Liver (tissue), 9 donors: ENCODE data around the gene ACTRT2. TPM values are rescaled to one million over a fixed set of nuclear protein-coding genes. Genes with fewer than 3 reads are reported as not detected.

Experiments used
- DNase-seq: peaks from one replicate; pipeline ENCODE4 v3.0.0-alpha.2; 2017; ENCODE audit warnings: low spot score
- H3K27ac ChIP-seq, 2 donors: one replicate each; pipeline ENCODE4 v1.7.0; 2013; ENCODE audit warnings: inconsistent platforms in 2 of 2, low read length in 2 of 2, control low read depth in 1 of 2, low read depth in 1 of 2, mild to moderate bottlenecking in 1 of 2
- H3K27me3 ChIP-seq, 4 donors: one replicate each; pipeline versions ENCODE4 v1.6.1 to v1.7.0; 2013; ENCODE audit warnings: low read length in 3 of 4, inconsistent platforms in 1 of 4, mild to moderate bottlenecking in 1 of 4, moderate library complexity in 1 of 4; ENCODE audit not compliant: control insufficient read depth in 4 of 4, insufficient read depth in 4 of 4
- H3K36me3 ChIP-seq, 4 donors: one replicate each; pipeline versions ENCODE4 v1.6.1 to v1.7.0; 2013; ENCODE audit warnings: low read length in 3 of 4, mild to moderate bottlenecking in 3 of 4, low read depth in 1 of 4, moderate library complexity in 1 of 4; ENCODE audit not compliant: control insufficient read depth in 4 of 4, insufficient read depth in 3 of 4
- H3K4me1 ChIP-seq, 4 donors: one replicate each; pipeline versions ENCODE4 v1.6.1 to v1.7.0; 2013; ENCODE audit warnings: low read length in 3 of 4, mild to moderate bottlenecking in 3 of 4, moderate library complexity in 1 of 4; ENCODE audit not compliant: control insufficient read depth in 4 of 4, insufficient read depth in 4 of 4
- H3K4me3 ChIP-seq, 3 donors: one replicate each; pipeline versions ENCODE4 v1.6.1 to v1.7.0; 2013; ENCODE audit warnings: low read length in 3 of 3, control low read depth in 1 of 3, low read depth in 1 of 3, mild to moderate bottlenecking in 1 of 3
- H3K9ac ChIP-seq, 2 donors: one replicate each; pipeline ENCODE4 v1.7.0; 2013; ENCODE audit warnings: low read length in 2 of 2, mild to moderate bottlenecking in 2 of 2, moderate library complexity in 2 of 2, control low read depth in 1 of 2, low read depth in 1 of 2
- H3K9me3 ChIP-seq, 4 donors: one replicate each; pipeline versions ENCODE4 v1.6.1 to v1.7.0; 2013; ENCODE audit warnings: low read length in 3 of 4; ENCODE audit not compliant: control insufficient read depth in 4 of 4
- EGR1 ChIP-seq, 2 donors: IDR thresholded peaks; 2 replicates each; pipeline ENCODE4 v1.6.1; 2016 to 2018; ENCODE audit warnings: antibody characterized with exemption in 2 of 2, low read depth in 2 of 2
- FOXA1 ChIP-seq: IDR thresholded peaks from 2 replicates; pipeline ENCODE4 v1.6.1; 2016; ENCODE audit warnings: antibody characterized with exemption
- FOXA2 ChIP-seq: IDR thresholded peaks from 2 replicates; pipeline ENCODE4 v1.6.1; 2016; ENCODE audit warnings: antibody characterized with exemption
- GABPA ChIP-seq, 2 donors: IDR thresholded peaks in 1 of 2; conservative IDR thresholded peaks in 1 of 2; 2 replicates each; pipeline ENCODE4 v1.6.1; 2016; ENCODE audit warnings: antibody characterized with exemption in 2 of 2, mild to moderate bottlenecking in 1 of 2, moderate library complexity in 1 of 2
- HNF4A ChIP-seq, 2 donors: conservative IDR thresholded peaks; 2 replicates each; pipeline ENCODE4 v1.6.1; 2016; ENCODE audit warnings: antibody characterized with exemption in 2 of 2, mild to moderate bottlenecking in 2 of 2
- HNF4G ChIP-seq: IDR thresholded peaks from 2 replicates; pipeline ENCODE4 v1.6.1; 2016; ENCODE audit warnings: antibody characterized with exemption
- JUND ChIP-seq, 2 donors: IDR thresholded peaks; 2 replicates each; pipeline ENCODE4 v1.6.1; 2016; ENCODE audit warnings: antibody characterized with exemption in 2 of 2
- RXRA ChIP-seq, 2 donors: IDR thresholded peaks; 2 replicates each; pipeline ENCODE4 v1.6.1; 2017 to 2018; ENCODE audit warnings: antibody characterized with exemption in 2 of 2, mild to moderate bottlenecking in 1 of 2
- SP1 ChIP-seq: IDR thresholded peaks from 2 replicates; pipeline ENCODE4 v1.6.1; 2018; ENCODE audit warnings: antibody characterized with exemption, mild to moderate bottlenecking
- TAF1 ChIP-seq: conservative IDR thresholded peaks from 2 replicates; pipeline ENCODE4 v1.6.1; 2016; ENCODE audit warnings: antibody characterized with exemption, mild to moderate bottlenecking
- YY1 ChIP-seq: IDR thresholded peaks from 2 replicates; pipeline ENCODE4 v1.6.1; 2016; ENCODE audit warnings: antibody characterized with exemption, mild to moderate bottlenecking
- WGBS: extraction: QIAGEN DNeasy Blood & Tissue Kit; methylation state at CpG from one replicate; pipeline ENCODE4 v1.1.7; 2013; 5-methylcytosine and 5-hydroxymethylcytosine counted together
- polyA plus RNA-seq, 2 donors: library from polyadenylated mRNA; stranded (reverse) in 1 of 2; unstranded in 1 of 2; fragments of 200-250 nt in 1 of 2; fragments of >200 nt in 1 of 2; fragmentation: Nextera tagmentation in 1 of 2; extraction: Ambion mirVana in 1 of 2; gene quantifications; one replicate each; pipeline versions ENCODE4 v1.2.1 to v1.2.3, GENCODE V29; 2013 to 2015
- total RNA-seq, 2 donors: library from RNA; depleted of rRNA; stranded (reverse); fragments of >200 nt; gene quantifications; one replicate each; pipeline ENCODE4 v1.2.3, GENCODE V29; 2014
- TF ChIP-seq, protein P1 (sequence below): IDR thresholded peaks from 2 replicates; pipeline ENCODE4 v1.6.1; 2016; ENCODE audit warnings: antibody characterized with exemption, mild to moderate bottlenecking
- TF ChIP-seq, protein P2 (sequence below): IDR thresholded peaks from 2 replicates; pipeline ENCODE4 v1.6.1; 2016; ENCODE audit warnings: antibody characterized with exemption
- TF ChIP-seq, protein P3 (sequence below): IDR thresholded peaks from 2 replicates; pipeline ENCODE4 v1.6.1; 2016; ENCODE audit warnings: antibody characterized with exemption
- TF ChIP-seq, protein P4 (sequence below): IDR thresholded peaks from 2 replicates; pipeline ENCODE4 v1.6.1; 2016; ENCODE audit warnings: antibody characterized with exemption
- donor health status: healthy.
- donor health status: healthy.
- donor health status: healthy.
- donor health status: healthy.
- donor health status: healthy.

ACTRT2 gene
- total and polyA plus RNA-seq, 4 donors = not detected

DNA sequence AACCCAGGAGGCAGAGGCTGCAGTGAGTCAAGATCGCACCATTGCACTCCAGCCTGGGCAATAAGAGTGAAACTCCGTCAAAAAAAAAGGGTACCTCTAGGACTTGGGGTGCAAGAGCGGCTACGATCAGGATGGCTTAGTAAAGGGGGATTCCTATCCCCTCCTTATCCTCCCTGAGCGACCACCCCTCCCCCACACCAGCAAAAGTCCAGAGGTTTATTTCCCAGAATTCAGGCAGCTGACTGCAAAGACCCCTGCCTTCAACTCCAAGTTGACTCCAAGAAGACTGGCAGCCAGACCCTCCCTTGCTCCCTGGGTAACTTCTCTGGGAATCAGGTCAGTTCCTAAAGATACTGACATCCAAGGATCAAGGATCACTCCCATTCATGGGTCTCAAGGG is 35.4 kb downstream of the ACTRT2 start:
- H3K27me3 ChIP-seq = peaks cover 0 to 4% (median 2%) of the 10 kb centered on the region in 4 donors
- no peaks in the 10 kb centered on the region for H3K36me3 ChIP-seq
- H3K4me3 ChIP-seq = no peak overlapping the region
- no peak for TF ChIP-seq EGR1 (IDR thresholded peaks at IDR 0.05; ENCODE audit: low read depth in 2 of 2)
- TF ChIP-seq, protein P1, sequence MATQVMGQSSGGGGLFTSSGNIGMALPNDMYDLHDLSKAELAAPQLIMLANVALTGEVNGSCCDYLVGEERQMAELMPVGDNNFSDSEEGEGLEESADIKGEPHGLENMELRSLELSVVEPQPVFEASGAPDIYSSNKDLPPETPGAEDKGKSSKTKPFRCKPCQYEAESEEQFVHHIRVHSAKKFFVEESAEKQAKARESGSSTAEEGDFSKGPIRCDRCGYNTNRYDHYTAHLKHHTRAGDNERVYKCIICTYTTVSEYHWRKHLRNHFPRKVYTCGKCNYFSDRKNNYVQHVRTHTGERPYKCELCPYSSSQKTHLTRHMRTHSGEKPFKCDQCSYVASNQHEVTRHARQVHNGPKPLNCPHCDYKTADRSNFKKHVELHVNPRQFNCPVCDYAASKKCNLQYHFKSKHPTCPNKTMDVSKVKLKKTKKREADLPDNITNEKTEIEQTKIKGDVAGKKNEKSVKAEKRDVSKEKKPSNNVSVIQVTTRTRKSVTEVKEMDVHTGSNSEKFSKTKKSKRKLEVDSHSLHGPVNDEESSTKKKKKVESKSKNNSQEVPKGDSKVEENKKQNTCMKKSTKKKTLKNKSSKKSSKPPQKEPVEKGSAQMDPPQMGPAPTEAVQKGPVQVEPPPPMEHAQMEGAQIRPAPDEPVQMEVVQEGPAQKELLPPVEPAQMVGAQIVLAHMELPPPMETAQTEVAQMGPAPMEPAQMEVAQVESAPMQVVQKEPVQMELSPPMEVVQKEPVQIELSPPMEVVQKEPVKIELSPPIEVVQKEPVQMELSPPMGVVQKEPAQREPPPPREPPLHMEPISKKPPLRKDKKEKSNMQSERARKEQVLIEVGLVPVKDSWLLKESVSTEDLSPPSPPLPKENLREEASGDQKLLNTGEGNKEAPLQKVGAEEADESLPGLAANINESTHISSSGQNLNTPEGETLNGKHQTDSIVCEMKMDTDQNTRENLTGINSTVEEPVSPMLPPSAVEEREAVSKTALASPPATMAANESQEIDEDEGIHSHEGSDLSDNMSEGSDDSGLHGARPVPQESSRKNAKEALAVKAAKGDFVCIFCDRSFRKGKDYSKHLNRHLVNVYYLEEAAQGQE = no peak
- no peak for TF ChIP-seq YY1
- TF ChIP-seq, protein P2, sequence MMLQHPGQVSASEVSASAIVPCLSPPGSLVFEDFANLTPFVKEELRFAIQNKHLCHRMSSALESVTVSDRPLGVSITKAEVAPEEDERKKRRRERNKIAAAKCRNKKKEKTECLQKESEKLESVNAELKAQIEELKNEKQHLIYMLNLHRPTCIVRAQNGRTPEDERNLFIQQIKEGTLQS = no peak
- no peak for TF ChIP-seq SP1
- no peak for TF ChIP-seq JUND (IDR thresholded peaks at IDR 0.05)
- TF ChIP-seq FOXA2 = no peak
- no peak for TF ChIP-seq FOXA1
- TF ChIP-seq RXRA (IDR thresholded peaks at IDR 0.05) = no peak
- H3K27ac ChIP-seq = no peak overlapping the region
- no peaks in the 10 kb centered on the region for H3K4me1 ChIP-seq
- no peak for DNase-seq
- no peaks in the 10 kb centered on the region for H3K9me3 ChIP-seq
- 77% methylated on average over 5 of the region's 5 CpGs for WGBS
- H3K9ac ChIP-seq = no peak overlapping the region

DNA sequence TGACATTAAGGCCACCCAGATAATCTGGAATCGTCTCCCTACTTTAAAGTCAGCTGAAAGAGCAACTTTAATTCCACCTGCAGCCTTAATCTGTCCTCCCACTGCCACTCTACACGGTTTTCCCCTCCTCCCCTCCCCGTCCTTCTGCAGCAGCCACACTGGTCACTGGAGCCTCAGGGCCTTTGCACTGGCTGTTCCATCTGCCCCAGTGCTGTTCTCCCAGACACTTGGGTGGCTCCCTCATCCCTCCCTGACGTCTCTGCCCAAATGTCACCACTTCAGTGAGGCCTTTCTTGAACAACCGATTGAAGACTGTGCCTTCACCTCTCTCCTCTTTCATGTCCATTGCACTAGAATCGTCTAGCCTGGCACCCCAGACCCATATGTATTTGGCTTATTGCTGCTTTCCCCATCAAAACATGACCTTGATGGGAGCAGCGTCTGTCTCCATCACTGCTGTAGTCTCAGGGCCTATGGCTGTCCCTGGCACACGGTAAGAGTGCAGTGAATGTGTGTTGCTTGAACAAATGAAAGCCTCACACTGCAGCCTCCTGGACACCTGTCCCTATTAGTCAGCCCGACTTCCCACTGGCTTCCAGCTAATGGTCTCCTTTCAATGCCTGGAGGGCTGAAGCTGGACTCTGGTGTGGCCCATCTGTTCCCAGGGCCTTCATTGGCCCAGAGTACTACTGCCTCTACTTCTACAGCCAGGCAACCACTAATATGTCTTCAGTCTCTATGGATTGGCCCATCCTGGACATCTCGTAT is 37.2 kb downstream of the ACTRT2 start:
- no peaks in the 10 kb centered on the region for H3K36me3 ChIP-seq
- no peaks in the 10 kb centered on the region for H3K9me3 ChIP-seq
- H3K4me3 ChIP-seq = no peak overlapping the region
- TF ChIP-seq, protein P2 = no peak
- TF ChIP-seq EGR1 (IDR thresholded peaks at IDR 0.05; ENCODE audit: low read depth in 2 of 2) (no peak), TAF1 (no peak)
- TF ChIP-seq, protein P3, sequence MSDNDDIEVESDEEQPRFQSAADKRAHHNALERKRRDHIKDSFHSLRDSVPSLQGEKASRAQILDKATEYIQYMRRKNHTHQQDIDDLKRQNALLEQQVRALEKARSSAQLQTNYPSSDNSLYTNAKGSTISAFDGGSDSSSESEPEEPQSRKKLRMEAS = no peak
- DNase-seq = no peak
- no peak overlapping the region for H3K27ac ChIP-seq
- 74% methylated on average over 10 of the region's 10 CpGs for WGBS
- H3K27me3 ChIP-seq = peaks cover 0 to 5% (median 2%) of the 10 kb centered on the region in 4 donors
- peaks cover 0 to 2% (median under 1%) of the 10 kb centered on the region in 4 donors for H3K4me1 ChIP-seq
- no peak overlapping the region for H3K9ac ChIP-seq

DNA sequence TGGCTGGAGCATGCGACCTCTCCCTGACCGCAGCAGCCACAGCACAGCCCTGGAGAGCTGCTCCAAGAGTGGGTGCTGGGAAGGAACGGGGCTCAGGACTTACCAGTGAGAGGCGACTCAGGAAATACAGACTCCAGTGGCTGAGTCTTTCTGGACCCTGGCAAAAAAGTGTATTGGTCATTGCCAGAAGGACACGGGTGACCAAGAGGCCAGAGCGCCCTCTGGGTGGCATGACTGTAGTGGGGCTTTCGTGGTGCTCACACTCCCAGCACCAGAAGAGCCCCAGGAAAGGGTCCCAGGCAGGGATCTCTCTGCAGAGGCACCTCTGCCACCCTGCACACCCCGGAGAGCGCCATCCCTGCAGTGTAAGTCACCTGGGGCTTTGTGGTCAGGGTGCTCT is 38.9 kb downstream of the ACTRT2 start:
- Histone ChIP-seq H3K36me3 (no peaks in the 10 kb centered on the region), H3K4me1 (peaks cover 4 to 7% (median 5%) of the 10 kb centered on the region in 4 donors), H3K27ac (no peak overlapping the region), H3K4me3 (no peak overlapping the region), H3K9ac (no peak overlapping the region), H3K9me3 (no peaks in the 10 kb centered on the region), H3K27me3 (peaks cover 0 to 9% (median 6%) of the 10 kb centered on the region in 4 donors)
- 74% methylated on average over 9 of the region's 9 CpGs for WGBS
- DNase-seq = no peak
- no peak for TF ChIP-seq FOXA2
- TF ChIP-seq, protein P4, sequence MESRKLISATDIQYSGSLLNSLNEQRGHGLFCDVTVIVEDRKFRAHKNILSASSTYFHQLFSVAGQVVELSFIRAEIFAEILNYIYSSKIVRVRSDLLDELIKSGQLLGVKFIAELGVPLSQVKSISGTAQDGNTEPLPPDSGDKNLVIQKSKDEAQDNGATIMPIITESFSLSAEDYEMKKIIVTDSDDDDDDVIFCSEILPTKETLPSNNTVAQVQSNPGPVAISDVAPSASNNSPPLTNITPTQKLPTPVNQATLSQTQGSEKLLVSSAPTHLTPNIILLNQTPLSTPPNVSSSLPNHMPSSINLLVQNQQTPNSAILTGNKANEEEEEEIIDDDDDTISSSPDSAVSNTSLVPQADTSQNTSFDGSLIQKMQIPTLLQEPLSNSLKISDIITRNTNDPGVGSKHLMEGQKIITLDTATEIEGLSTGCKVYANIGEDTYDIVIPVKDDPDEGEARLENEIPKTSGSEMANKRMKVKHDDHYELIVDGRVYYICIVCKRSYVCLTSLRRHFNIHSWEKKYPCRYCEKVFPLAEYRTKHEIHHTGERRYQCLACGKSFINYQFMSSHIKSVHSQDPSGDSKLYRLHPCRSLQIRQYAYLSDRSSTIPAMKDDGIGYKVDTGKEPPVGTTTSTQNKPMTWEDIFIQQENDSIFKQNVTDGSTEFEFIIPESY = no peak
- no peak for TF ChIP-seq TAF1
- TF ChIP-seq HNF4A (conservative IDR thresholded peaks at IDR 0.05) = no peak
- TF ChIP-seq, protein P3 = no peak
- no peak for TF ChIP-seq GABPA (IDR thresholded peaks at IDR 0.05 in 1 of 2, conservative IDR thresholded peaks at IDR 0.05 in 1 of 2)
- TF ChIP-seq HNF4G = no peak
- TF ChIP-seq YY1 = no peak
- TF ChIP-seq, protein P2 = no peak
- TF ChIP-seq, protein P1 = no peak
